Pulmonary artery endothelial cell (primary cell): ENCODE data around the gene IDH1. TPM values are rescaled to one million over a fixed set of nuclear protein-coding genes. Genes with fewer than 3 reads are reported as not detected.
A peak's percentile ranks its signal among the peaks of the same experiment; 100 is the strongest.
"Not testable (repeated sequence)": the region's sequence is repeated elsewhere in the genome, so short reads cannot be mapped to it uniquely, and the experiment has no call there.

ENCODE experiments used
- DNase-seq: peaks from one replicate; pipeline ENCODE4 v3.0.0-alpha.2; 2011; ENCODE audit warnings: low read depth, low spot score
- total RNA-seq: library from RNA; depleted of rRNA; stranded (reverse); fragments of >200 nt; gene quantifications from 2 replicates; pipeline ENCODE4 v1.2.3, GENCODE V29; 2014

The IDH1 gene
- total RNA-seq, 1 donor from 2014 or later, result 111 TPM

GRCh38 chr2:208256849-208257813 is 2.3 kb upstream of the IDH1 start:
- DNase-seq, result not testable (repeated sequence)

- DNase-seq, result no peak
Measured at GRCh38 chr2:208256192-208256782, 1.4 kb upstream of the IDH1 start.

GRCh38 chr2:208255557-208256106 is 761 bp upstream of the IDH1 start:
- no peak for DNase-seq

DNA sequence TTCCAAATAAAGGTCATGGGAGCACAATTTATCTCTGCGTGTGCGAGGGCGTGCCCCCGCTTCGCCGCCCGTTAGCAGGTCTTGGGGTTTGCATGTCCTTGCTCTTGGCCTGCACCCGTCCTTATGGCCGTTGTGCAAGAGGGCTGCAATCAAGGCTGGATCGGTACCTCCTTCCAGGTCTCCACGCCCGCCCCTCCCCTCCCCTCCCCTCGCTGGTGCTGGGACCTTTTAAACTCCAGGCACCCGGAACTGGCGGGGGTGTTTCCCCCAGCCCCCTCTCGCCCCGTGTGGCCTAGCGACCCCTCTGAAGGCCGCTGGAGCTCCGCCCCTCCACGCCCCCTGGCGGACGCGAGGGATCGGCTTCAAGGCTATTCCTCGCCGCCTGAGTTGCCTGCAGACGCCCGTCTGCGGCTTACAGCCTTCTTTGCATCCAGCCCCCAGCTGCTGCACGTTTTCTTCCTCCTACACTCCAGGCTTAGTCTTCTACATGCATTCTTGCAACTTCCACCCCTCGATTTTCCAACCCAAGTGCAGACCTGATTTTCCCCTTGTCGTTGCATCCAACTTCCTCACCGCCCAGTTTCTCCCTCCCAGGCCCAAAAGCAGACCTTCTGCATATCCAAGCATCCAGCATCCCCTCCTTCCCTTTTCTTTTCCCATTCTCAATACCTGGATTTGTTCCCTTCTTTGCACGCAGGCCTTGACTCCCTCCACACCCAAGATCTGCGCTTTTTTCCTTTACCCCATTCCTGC is 577 bp downstream of the IDH1 start:
- peak; percentile 35 for DNase-seq

GRCh38 chr2:208253600-208254117 is 1.2 kb downstream of the IDH1 start:
- DNase-seq, result no peak

GRCh38 chr2:208252716-208253492 is 2.0 kb downstream of the IDH1 start:
- DNase-seq, result no peak

DNA sequence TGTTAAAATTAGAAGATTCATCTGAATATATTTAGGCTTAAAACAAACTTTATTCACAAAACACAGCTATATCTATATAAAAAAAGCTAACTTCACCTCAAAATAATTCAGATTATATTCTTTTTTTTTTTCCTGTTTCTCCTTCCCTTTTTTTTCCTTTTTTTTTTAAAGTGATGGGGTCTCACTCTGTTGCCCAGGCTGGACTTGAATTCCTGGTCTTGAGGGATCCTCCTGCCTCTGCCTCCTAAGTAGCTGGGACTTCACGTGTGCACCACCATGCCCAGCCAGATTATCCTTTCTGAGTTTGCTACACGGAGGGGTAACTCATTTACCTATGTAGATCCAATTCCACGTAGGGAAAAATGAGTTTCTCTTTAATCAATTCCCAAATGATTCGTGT is 3.8 kb downstream of the IDH1 start:
- no peak for DNase-seq

DNA sequence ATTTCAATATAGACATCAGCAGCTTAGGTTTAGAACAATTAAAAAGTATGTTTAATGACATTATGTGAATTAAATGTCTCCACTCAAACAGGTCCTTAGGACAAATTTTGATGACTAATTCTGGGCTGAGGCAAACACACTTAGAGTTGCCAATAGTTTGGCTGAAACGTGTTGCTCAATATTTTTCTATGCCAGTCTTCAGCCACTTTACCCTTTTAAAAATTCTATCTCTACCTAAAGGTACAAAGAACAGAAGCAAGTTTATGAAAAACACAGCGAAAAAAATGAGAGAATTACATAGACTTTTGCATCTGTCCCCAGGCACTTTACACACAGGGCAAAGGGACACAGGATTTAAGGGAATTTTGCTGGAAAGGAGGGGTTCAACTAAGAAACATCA is 4.5 kb downstream of the IDH1 start:
- DNase-seq, result no peak

DNA sequence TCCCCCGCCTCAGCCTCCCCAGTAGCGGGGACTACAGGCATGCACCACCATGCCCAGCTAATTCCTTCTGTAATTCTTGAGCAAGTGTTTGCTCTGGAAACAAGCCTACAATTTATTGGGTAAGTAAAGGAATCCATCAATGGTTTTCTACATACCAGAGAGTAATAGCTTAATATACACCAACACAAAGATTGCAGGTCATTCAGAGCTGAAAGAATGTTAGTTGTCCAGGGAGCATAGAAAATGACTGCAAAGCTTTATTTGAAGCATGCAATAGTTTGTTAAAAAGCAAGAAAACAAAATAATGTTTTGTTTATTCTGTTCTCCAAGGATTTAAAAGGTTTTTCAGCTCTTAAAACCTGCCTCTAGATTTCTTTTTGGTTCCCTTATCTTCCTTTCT is 5.6 kb downstream of the IDH1 start:
- no peak for DNase-seq

GRCh38 chr2:208248601-208249000 is 6.3 kb downstream of the IDH1 start:
- no peak for DNase-seq

DNA sequence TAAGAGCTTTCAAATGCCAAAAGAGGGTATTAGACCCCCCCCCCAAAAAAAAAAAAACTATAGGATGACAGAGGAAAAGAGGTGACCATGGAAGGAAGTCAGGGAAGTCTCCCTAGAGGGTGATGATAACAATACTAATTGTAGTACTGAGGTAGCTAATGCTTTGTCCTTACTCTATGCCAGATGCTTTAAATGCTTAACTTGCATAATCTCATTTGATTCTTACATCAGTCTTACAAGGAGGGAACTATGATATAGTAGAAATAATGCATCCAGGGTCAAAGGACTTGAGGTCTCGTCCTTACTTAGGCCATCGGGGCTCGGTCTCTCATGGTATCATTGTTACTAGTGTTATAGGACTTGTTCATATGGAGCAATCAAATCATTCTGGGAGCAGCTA is 9.1 kb downstream of the IDH1 start:
- no peak for DNase-seq

DNA sequence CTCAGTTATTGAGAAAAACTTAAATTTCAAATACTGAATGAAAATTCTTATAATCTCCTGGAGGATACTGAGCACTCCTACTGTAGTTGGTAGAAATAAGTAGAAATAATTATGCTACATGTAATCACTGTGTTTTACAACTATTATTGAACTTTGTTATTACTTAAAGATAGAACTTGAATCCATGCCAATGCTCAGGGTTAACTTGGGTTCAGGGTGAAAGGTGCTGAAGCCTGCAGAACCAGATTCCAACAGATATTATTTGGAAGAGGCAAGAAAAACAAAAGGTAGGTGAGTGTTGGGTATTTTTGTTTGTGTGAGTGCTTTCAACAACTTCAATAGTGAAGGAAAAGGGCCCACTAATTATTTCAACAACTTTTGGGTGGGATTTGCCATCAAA is 10.4 kb downstream of the IDH1 start:
- no peak for DNase-seq

DNA sequence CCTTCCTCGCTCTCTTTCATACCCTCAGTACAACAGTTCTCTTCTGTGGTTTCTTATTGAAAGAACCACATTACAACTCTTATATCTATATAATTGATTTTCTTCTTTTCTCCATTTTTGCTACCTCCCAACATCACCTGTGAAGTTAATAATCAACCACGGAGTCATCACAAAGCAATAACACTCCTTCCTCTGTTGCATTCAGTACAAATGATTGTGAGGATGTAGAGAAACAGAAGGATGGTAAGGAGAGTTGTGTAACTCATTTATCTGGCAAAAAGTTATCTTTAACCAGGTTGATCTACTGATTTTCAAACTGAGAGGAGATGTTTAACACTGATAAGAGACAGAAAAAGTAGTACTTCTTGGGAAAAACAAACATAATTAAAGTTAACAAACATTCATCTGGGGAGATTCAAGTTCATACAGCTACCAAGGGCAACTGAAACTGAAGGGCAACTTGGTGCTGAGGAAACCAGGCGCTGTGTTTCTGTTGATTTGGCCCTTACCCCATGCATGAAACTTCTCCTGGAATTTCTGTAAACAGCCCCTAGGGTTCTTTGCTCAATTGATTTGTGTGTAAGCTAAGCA is 14.2 kb downstream of the IDH1 start:
- DNase-seq, result no peak

DNA sequence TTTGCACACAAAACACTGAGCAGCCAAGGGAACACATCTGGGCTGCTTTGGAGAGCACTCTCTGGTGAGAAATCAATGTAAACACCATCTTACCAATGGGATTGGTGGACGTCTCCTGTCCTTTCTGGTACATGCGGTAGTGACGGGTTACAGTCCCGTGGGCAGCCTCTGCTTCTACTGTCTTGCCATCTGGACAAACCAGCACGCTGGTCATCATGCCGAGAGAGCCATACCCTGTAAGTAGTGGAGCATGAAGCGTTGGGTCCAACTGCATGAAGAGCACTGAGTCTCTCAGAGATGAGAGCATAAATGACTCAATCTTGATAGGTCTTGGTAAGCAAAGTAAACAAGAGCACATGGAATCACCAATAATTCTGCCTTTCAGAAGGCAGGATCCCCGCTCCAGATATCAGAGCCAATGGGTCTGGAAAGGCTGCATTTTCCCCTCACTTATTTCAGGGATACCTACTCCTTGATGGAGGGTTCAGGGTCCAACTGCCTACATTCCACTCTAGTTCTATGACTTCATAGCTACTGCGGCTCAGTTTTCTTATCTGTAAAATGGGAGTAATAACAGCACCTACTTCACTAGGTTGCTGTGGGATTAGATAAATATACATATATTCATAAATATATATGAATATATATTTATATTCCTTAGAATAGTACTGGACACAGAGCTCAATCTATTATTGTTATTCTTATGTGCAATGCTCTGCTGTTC is 14.9 kb downstream of the IDH1 start:
- no peak for DNase-seq

- no peak for DNase-seq
Measured at GRCh38 chr2:208235860-208236259, 19.0 kb downstream of the IDH1 start.

GRCh38 chr2:208234786-208235185 is 20.1 kb downstream of the IDH1 start:
- DNase-seq, result no peak

DNA sequence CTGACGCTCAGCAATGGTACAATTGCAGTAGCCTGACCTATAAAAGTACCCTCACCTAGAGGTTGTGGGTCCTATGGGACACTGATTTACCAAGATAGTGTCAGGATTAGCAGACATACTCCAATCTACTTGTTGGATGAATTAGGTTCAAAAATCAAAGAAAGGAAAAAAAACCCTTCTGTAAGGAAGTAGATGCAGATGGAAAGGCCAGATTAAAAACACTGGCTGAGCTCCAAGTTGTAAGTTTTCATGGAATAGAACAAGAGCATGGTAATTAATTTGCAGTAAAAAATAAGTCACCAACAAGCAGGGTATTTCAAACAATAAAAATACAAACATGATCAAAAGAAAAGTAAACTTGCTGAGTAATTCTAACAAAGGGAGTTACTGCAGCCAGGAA is 26.4 kb downstream of the IDH1 start:
- peak; percentile 13 for DNase-seq

DNA sequence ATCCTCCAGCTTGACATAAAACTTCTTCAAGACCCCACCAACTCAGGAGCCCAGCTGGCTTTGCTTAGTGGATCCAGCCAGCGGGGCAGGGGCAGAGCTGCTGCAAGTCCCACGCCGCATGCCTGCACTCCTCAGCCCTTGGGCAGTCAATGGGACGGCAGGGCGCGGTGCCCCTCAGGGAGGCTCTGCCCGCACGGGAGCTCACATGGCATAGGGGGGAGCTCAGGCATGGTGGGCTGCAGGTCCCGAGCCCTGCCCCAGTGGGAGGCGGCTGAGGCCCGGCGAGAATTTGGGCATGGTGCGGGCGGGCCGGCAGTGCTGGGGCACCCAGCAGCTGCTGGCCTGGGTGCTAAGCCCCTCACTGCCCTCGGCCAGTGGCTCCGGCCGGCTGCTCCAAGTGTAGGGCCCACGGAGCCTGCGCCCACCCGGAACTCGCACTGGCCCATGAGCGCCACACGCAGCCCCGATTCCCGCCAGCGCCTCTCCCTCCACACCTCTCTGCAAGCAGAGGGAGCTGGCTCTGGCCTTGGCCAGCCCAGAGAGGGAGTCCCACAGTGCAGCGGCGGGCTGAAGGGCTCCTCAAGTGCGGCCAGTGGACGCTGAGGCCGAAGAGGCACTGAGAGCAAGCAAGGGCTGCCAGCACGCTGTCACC is 27.2 kb downstream of the IDH1 start:
- no peak for DNase-seq

DNA sequence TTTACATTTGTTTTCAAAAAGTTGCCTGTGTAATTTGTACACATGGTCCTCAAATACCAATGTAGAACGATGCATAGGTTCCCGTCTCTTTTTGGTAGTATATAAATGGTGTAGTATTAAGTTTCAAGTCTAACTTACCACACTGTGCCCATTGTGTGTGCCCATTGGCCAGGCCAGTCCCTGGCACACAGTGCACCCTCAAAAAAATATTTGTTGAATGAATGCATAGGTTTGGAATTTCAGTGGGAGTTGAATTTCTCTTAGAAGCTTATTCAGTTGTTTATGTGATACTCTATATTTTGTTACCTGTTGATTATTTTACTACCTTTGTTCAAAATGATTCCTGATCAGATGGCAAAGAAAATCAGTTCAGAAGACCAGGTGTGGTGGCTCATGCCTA is 30.1 kb downstream of the IDH1 start:
- no peak for DNase-seq
